H9 (cell line): ENCODE data around the gene ALCAM. TPM values are rescaled to one million over a fixed set of nuclear protein-coding genes. Genes with fewer than 3 reads are reported as not detected.

ENCODE experiments used
- DNase-seq: peaks from one replicate; pipeline ENCODE4 v3.0.0-alpha.2; 2017
- H2AFZ ChIP-seq: one replicate; pipeline ENCODE4 v1.6.1; 2013; ENCODE audit warnings: mild to moderate bottlenecking, low read length, control low read depth, moderate library complexity
- H2AK5ac ChIP-seq: 2 replicates; pipeline ENCODE4 v1.6.1; 2013; ENCODE audit warnings: low read length, control low read depth, mixed read lengths; ENCODE audit not compliant: insufficient read length
- H2BK120ac ChIP-seq: one replicate; pipeline ENCODE4 v1.6.1; 2013; ENCODE audit warnings: low read depth, mild to moderate bottlenecking, low read length, control low read depth, inconsistent platforms; ENCODE audit not compliant: poor library complexity, severe bottlenecking
- H2BK12ac ChIP-seq: 2 replicates; pipeline ENCODE4 v1.6.1; 2013; ENCODE audit warnings: low read length, control low read depth, mixed read lengths, low read depth; ENCODE audit not compliant: insufficient read length
- H2BK15ac ChIP-seq: 2 replicates; pipeline ENCODE4 v1.6.1; 2013; ENCODE audit warnings: low read depth, low read length, control low read depth
- H2BK20ac ChIP-seq: one replicate; pipeline ENCODE4 v1.6.1; 2013; ENCODE audit warnings: low read depth, mild to moderate bottlenecking, low read length, control low read depth, inconsistent platforms; ENCODE audit not compliant: poor library complexity, severe bottlenecking
- H2BK5ac ChIP-seq: 2 replicates; pipeline ENCODE4 v1.6.1; 2013; ENCODE audit warnings: low read length, control low read depth, mixed read lengths; ENCODE audit not compliant: insufficient read length
- H3K14ac ChIP-seq: 2 replicates; pipeline ENCODE4 v1.6.1; 2013; ENCODE audit warnings: low read length, control low read depth; ENCODE audit not compliant: insufficient read depth
- H3K18ac ChIP-seq: 2 replicates; pipeline ENCODE4 v1.6.1; 2013; ENCODE audit warnings: low read depth, mild to moderate bottlenecking, mixed read lengths, low read length, control low read depth; ENCODE audit not compliant: insufficient read length
- H3K23ac ChIP-seq: 2 replicates; pipeline ENCODE4 v1.6.1; 2013; ENCODE audit warnings: low read length, control low read depth, mixed read lengths, low read depth; ENCODE audit not compliant: insufficient read length
- H3K23me2 ChIP-seq: 2 replicates; pipeline ENCODE4 v1.6.1; 2013; ENCODE audit warnings: low read depth, mild to moderate bottlenecking, mixed read lengths, low read length, control low read depth; ENCODE audit not compliant: insufficient read length, poor library complexity, severe bottlenecking
- H3K27ac ChIP-seq: 2 replicates; pipeline ENCODE4 v1.5.1; 2013; ENCODE audit warnings: low read length, control low read depth, mixed read lengths, low read depth; ENCODE audit not compliant: insufficient read length
- H3K27me3 ChIP-seq: 2 replicates; pipeline ENCODE4 v1.6.1; 2013; ENCODE audit warnings: low read length, control low read depth, inconsistent platforms; ENCODE audit not compliant: insufficient read depth
- H3K4ac ChIP-seq: 2 replicates; pipeline ENCODE4 v1.6.1; 2013; ENCODE audit warnings: low read depth, mild to moderate bottlenecking, control low read depth, inconsistent platforms, low read length, moderate library complexity
- H3K4me1 ChIP-seq: 2 replicates; pipeline ENCODE4 v1.6.1; 2013; ENCODE audit warnings: low read length, control low read depth, inconsistent platforms; ENCODE audit not compliant: insufficient read depth
- H3K4me2 ChIP-seq: 2 replicates; pipeline ENCODE4 v1.6.1; 2013; ENCODE audit warnings: low read length, control low read depth, mixed read lengths; ENCODE audit not compliant: insufficient read length, insufficient read depth
- H3K56ac ChIP-seq: 2 replicates; pipeline ENCODE4 v1.6.1; 2013; ENCODE audit warnings: low read depth, mild to moderate bottlenecking, mixed read lengths, low read length, control low read depth; ENCODE audit not compliant: insufficient read length
- H3K79me1 ChIP-seq: 2 replicates; pipeline ENCODE4 v1.6.1; 2013; ENCODE audit warnings: low read depth, mild to moderate bottlenecking, moderate library complexity, low read length, control low read depth, inconsistent platforms; ENCODE audit not compliant: insufficient read depth, poor library complexity, severe bottlenecking
- H3K79me2 ChIP-seq: 2 replicates; pipeline ENCODE4 v1.6.1; 2013; ENCODE audit warnings: low read length, control low read depth, inconsistent platforms; ENCODE audit not compliant: insufficient read depth
- H3K9ac ChIP-seq: 2 replicates; pipeline ENCODE4 v1.6.1; 2013; ENCODE audit warnings: low read length, control low read depth, mixed read lengths; ENCODE audit not compliant: insufficient read length; ENCODE audit errors: extremely low read depth
- H3K9me3 ChIP-seq: one replicate; pipeline ENCODE4 v1.6.1; 2013; ENCODE audit warnings: low read depth, low read length, inconsistent platforms; ENCODE audit not compliant: control insufficient read depth
- H3T11ph ChIP-seq: one replicate; pipeline ENCODE4 v1.6.1; 2013; ENCODE audit warnings: mild to moderate bottlenecking, low read length, control low read depth, inconsistent platforms
- H4K20me1 ChIP-seq: one replicate; pipeline ENCODE4 v1.6.1; 2013; ENCODE audit not compliant: control insufficient read depth, insufficient read length, insufficient read depth
- H4K5ac ChIP-seq: 2 replicates; pipeline ENCODE4 v1.6.1; 2013; ENCODE audit warnings: low read depth, mild to moderate bottlenecking, mixed read lengths, low read length, control low read depth; ENCODE audit not compliant: insufficient read length
- H4K8ac ChIP-seq: replicated peaks from 2 replicates; pipeline ENCODE4 v1.6.1; 2013; ENCODE audit warnings: low read length, control low read depth, mixed read lengths, low read depth; ENCODE audit not compliant: insufficient read length
- H4K91ac ChIP-seq: 2 replicates; pipeline ENCODE4 v1.6.1; 2013; ENCODE audit warnings: low read depth, mild to moderate bottlenecking, moderate library complexity, mixed read lengths, low read length, control low read depth; ENCODE audit not compliant: insufficient read length
- H3K27ac Mint-ChIP-seq, 3 experiments: 2 replicates in 2 of 3; 3 replicates in 1 of 3; pipeline ENCODE4 v1.8.0; 2020 to 2021; ENCODE audit warnings: mixed read lengths in 3 of 3, mild to moderate bottlenecking in 1 of 3, moderate library complexity in 1 of 3
- H3K27me3 Mint-ChIP-seq: 2 replicates; pipeline ENCODE4 v1.8.0; 2021; ENCODE audit warnings: low read depth, mild to moderate bottlenecking, moderate library complexity, mixed read lengths
- H3K36me3 Mint-ChIP-seq, 3 experiments: 2 replicates in 2 of 3; 3 replicates in 1 of 3; pipeline ENCODE4 v1.8.0; 2020 to 2021; ENCODE audit warnings: low read depth in 3 of 3, mixed read lengths in 3 of 3; ENCODE audit not compliant: insufficient read depth in 1 of 3
- H3K4me1 Mint-ChIP-seq, 2 experiments: 2 replicates each; pipeline ENCODE4 v1.8.0; 2020; ENCODE audit warnings: mixed read lengths in 2 of 2
- H3K4me3 Mint-ChIP-seq, 2 experiments: 2 replicates in 1 of 2; 3 replicates in 1 of 2; pipeline ENCODE4 v1.8.0; 2020 to 2021; ENCODE audit warnings: mild to moderate bottlenecking in 2 of 2, mixed read lengths in 2 of 2, moderate library complexity in 1 of 2
- H3K9me3 Mint-ChIP-seq, 2 experiments: 2 replicates in 1 of 2; 3 replicates in 1 of 2; pipeline ENCODE4 v1.8.0; 2020; ENCODE audit warnings: mild to moderate bottlenecking in 2 of 2, mixed read lengths in 2 of 2, moderate library complexity in 1 of 2
- CTCF ChIP-seq: fragments of 200-600 bp; sonication (generic); conservative IDR thresholded peaks from 3 replicates; pipeline ENCODE4 v1.8.0; 2021; ENCODE audit warnings: antibody characterized with exemption, mild to moderate bottlenecking
- WGBS: extraction: QIAGEN DNeasy Blood & Tissue Kit; methylation state at CpG from one replicate; pipeline ENCODE4 v1.1.7; 2013; ENCODE audit warnings: missing lambda C conversion rate, low lambda C conversion rate, mixed read lengths; ENCODE audit not compliant: insufficient read length; ENCODE audit errors: extremely low coverage; 5-methylcytosine and 5-hydroxymethylcytosine counted together
- total RNA-seq: library from RNA; stranded (reverse); gene quantifications from 2 replicates; pipeline ENCODE4 v1.2.1, GENCODE V29; 2021

Gene ALCAM
- total RNA-seq, 1 experiment from 2014 or later, result 43.7 TPM

GRCh38 chr3:105356988-105357387 lies 9.7 kb upstream of the ALCAM start:
- Histone ChIP-seq H3K23me2 (peaks cover 11% of the 10 kb centered on the region), H3K4me2 (no peak overlapping the region), H4K91ac (no peak overlapping the region), H4K5ac (no peak overlapping the region), H4K8ac (no peak overlapping the region), H3K27ac (no peak overlapping the region), H3K4ac (no peak overlapping the region), H3K9me3 (no peaks in the 10 kb centered on the region), H2BK12ac (no peak overlapping the region), H2BK5ac (no peak overlapping the region), H2AFZ (no peak overlapping the region), H2BK120ac (no peak overlapping the region), H3K14ac (no peak overlapping the region), H2AK5ac (no peak overlapping the region), H3K79me2 (no peaks in the 10 kb centered on the region), H3K4me1 (peaks cover 2% of the 10 kb centered on the region; the same call in 1 of the 2 replicates), H3K18ac (no peak overlapping the region), H3K27me3 (no peaks in the 10 kb centered on the region), H2BK15ac (no peak overlapping the region), H3K79me1 (no peaks in the 10 kb centered on the region), H3K9ac (no peak overlapping the region), H2BK20ac (no peak overlapping the region), H3T11ph (no peak overlapping the region), H3K56ac (no peak overlapping the region), H4K20me1 (no peaks in the 10 kb centered on the region), H3K23ac (no peak overlapping the region)
- no CpG with 5 or more reads among the region's 1 CpG for WGBS
- DNase-seq, result no peak
- Mint-ChIP-seq H3K4me3 (no peak overlapping the region), H3K27me3 (peaks cover 37% of the 10 kb centered on the region), H3K4me1 (peaks cover 14 to 26% of the 10 kb centered on the region in 2 experiments), H3K36me3 (0 out of 7 replicates have a peak, but pooled peaks cover 0 to 1% (median 0%) of the 10 kb centered on the region in 3 experiments), H3K27ac (no peak overlapping the region; a peak in 1 of 7 replicates), H3K9me3 (no peaks in the 10 kb centered on the region; a peak in 1 of 5 replicates)
- no peak for TF ChIP-seq CTCF
